Mammary epithelial cell (primary cell): Measurements from ENCODE around the gene UBXN10.

Experiments used
- CTCF ChIP-seq, 2 donors: IDR thresholded peaks in 1 of 2; conservative IDR thresholded peaks in 1 of 2; 2 replicates each; pipeline ENCODE4 v1.5.1; 2011 to 2012; ENCODE audit warnings: inconsistent platforms in 2 of 2, low read length in 2 of 2, mild to moderate bottlenecking in 2 of 2, control low read depth in 1 of 2, low read depth in 1 of 2; ENCODE audit not compliant: insufficient read depth in 1 of 2; ENCODE audit errors: extremely low read depth in 1 of 2
- EZH2 ChIP-seq: IDR thresholded peaks from 2 replicates; pipeline ENCODE4 v1.6.1; 2012; ENCODE audit warnings: low read length, inconsistent platforms, borderline replicate concordance

- TF ChIP-seq CTCF (conservative IDR thresholded peaks at IDR 0.05 in 1 of 2, IDR thresholded peaks at IDR 0.05 in 1 of 2; ENCODE audit: extremely low read depth in 1 of 2, insufficient read depth in 1 of 2, low read depth in 1 of 2, low read length in 2 of 2) (no peak), EZH2 (no peak)
Observed at GRCh38 chr1:20202166-20202565, 16.3 kb downstream of the UBXN10 start.
